GM12864 (cell line): ENCODE results near the gene IPCEF1.
"Not testable (repeated sequence)": the region's sequence is repeated elsewhere in the genome, so short reads cannot be mapped to it uniquely, and the experiment has no call there.

Experiments used
- DNase-seq: peaks from one replicate; pipeline ENCODE4 v3.0.0-alpha.2; 2011; ENCODE audit warnings: low read depth
- H3K4me3 ChIP-seq: 2 replicates; pipeline ENCODE4 v1.5.1; 2011; ENCODE audit warnings: mild to moderate bottlenecking, low read depth, low read length, control low read depth
- TF ChIP-seq, protein P1 (sequence below): IDR thresholded peaks from 2 replicates; pipeline ENCODE4 v1.5.1; 2011; ENCODE audit warnings: low read depth, mild to moderate bottlenecking, moderate library complexity, low read length, control low read depth, inconsistent platforms; ENCODE audit errors: missing control alignments

IPCEF1 gene

GRCh38 chr6:154197196-154197860, 159.3 kb downstream of the IPCEF1 start:
- TF ChIP-seq, protein P1, sequence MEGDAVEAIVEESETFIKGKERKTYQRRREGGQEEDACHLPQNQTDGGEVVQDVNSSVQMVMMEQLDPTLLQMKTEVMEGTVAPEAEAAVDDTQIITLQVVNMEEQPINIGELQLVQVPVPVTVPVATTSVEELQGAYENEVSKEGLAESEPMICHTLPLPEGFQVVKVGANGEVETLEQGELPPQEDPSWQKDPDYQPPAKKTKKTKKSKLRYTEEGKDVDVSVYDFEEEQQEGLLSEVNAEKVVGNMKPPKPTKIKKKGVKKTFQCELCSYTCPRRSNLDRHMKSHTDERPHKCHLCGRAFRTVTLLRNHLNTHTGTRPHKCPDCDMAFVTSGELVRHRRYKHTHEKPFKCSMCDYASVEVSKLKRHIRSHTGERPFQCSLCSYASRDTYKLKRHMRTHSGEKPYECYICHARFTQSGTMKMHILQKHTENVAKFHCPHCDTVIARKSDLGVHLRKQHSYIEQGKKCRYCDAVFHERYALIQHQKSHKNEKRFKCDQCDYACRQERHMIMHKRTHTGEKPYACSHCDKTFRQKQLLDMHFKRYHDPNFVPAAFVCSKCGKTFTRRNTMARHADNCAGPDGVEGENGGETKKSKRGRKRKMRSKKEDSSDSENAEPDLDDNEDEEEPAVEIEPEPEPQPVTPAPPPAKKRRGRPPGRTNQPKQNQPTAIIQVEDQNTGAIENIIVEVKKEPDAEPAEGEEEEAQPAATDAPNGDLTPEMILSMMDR, result no peak
- DNase-seq, result no peak
- no peak overlapping the region for H3K4me3 ChIP-seq

- no peak overlapping the region for H3K4me3 ChIP-seq
- DNase-seq, result no peak
- TF ChIP-seq, protein P1, result no peak
Observed at GRCh38 chr6:154196333-154196885, 160.2 kb downstream of the IPCEF1 start.

DNA sequence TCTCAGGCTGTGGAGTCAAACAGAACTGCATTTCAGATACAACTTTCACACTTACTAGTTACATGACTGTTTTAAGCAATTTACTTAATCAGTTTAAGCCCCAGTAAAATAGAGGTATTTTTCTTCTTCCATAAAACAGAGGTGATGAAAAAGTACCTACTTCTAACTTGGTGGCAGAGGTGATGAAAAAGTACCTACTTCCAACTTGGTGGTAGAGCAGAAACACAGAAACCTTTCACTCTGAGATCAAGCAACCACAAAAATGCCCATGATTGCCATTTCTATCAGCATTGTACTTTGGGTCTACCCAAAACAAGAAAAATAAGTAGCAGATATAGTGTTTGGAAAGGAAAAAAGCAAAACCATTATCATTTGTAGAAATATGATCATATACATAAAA, 168.9 kb downstream of the IPCEF1 start:
- H3K4me3 ChIP-seq, result no peak overlapping the region
- TF ChIP-seq, protein P1, result no peak
- DNase-seq, result no peak

GRCh38 chr6:154187203-154187602, 169.4 kb downstream of the IPCEF1 start:
- H3K4me3 ChIP-seq, result no peak overlapping the region
- TF ChIP-seq, protein P1, result no peak
- DNase-seq, result no peak

DNA sequence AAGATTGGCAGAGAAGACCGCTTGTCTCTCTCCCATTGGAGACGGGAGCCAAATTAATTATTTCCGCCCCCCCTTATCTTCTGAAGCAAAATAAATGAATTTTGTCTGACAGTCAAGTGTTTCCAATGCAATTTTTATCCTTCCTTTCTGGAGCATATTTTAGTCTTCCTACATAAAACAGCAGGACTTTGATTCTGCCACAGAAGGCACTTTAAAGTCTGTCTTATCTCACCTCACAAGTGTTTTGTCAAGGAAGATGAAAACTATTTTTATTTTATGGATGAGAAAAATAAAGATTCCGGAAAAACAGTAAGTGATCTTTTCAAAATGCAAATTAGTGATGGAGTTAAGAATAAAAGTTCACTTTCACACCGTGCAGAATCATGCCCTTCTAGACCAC, 177.2 kb downstream of the IPCEF1 start:
- no peak overlapping the region for H3K4me3 ChIP-seq
- TF ChIP-seq, protein P1, result no peak
- DNase-seq, result no peak

DNA sequence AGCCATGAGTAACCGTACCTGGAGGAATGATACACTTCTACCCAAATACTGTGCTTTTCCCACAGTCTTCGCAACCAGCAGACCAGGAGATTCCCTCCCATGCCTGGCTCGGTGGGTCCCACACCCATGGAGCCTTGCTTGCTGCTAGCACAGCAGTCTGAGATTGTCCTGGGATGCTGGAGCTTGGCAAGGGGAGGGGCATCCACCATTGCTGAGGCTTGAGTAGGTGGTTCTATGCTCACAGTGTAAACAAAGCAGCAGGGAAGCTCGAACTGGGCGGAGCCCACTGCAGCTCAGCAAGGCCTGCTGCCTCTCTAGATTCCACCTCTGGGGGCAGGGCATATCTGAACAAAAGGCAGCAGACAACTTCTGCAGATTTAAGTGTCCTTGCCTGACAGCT, 184.2 kb downstream of the IPCEF1 start:
- DNase-seq, H3K4me3 ChIP-seq: not testable (repeated sequence)

DNA sequence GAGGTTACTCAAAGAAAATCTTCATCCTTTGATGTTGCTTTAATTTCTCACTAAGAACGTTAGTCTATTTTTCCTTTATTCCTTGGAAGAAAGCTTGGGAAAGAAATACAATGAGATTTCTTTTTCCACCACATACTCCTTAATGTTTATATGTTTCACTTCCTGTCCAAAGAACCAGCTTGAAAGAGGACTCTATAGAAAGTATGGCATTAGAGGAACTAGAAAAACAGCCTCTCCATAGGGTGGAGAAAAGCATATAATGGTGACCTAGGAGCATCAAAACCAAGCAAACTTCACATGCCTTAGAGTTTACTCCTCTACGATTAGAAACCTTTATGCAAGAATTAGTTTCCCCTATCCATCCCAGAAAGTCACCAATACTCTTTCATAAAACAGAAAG, 186.5 kb downstream of the IPCEF1 start:
- H3K4me3 ChIP-seq, result no peak overlapping the region
- no peak for DNase-seq

More for the DNA sequence above, 186.5 kb downstream of the IPCEF1 start:
- TF ChIP-seq, protein P1, result no peak
